ENCODE data around the gene DGKQ.

DNA sequence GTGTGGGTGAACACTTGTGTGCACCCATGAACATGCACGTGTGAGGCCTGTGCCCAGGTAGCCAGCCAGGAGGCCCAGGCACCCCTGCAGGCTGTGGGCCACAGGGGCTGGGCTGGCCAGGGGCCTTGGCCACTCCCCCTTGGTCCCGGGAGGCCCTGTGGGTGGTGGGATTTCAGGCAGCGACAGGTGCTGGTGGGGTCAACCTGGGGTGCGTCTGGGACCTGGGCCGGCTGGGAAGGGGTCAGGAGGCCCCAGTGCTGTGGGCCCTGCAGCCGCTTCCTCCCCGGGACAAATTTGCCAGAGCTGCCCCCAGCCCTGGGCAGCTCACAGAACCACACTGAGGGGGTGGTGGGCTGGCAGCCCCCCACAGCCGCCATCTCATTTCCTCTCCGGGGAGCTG, 46.0 kb upstream of the DGKQ start:
- TF ChIP-seq, protein P1, sequence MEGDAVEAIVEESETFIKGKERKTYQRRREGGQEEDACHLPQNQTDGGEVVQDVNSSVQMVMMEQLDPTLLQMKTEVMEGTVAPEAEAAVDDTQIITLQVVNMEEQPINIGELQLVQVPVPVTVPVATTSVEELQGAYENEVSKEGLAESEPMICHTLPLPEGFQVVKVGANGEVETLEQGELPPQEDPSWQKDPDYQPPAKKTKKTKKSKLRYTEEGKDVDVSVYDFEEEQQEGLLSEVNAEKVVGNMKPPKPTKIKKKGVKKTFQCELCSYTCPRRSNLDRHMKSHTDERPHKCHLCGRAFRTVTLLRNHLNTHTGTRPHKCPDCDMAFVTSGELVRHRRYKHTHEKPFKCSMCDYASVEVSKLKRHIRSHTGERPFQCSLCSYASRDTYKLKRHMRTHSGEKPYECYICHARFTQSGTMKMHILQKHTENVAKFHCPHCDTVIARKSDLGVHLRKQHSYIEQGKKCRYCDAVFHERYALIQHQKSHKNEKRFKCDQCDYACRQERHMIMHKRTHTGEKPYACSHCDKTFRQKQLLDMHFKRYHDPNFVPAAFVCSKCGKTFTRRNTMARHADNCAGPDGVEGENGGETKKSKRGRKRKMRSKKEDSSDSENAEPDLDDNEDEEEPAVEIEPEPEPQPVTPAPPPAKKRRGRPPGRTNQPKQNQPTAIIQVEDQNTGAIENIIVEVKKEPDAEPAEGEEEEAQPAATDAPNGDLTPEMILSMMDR (IDR thresholded peaks at IDR 0.05; ENCODE audit: extremely low read depth in 1 of 2, insufficient read depth in 1 of 2, low read depth in 1 of 2, low read length in 2 of 2): no peak
- no peak for TF ChIP-seq MAX (IDR thresholded peaks at IDR 0.05; ENCODE audit: insufficient read depth, insufficient read length)

Data from endothelial cell of umbilical vein (primary cell).